Erythroblast (primary cell): ENCODE data around the gene DBF4B.

Experiments used
- GATA1 ChIP-seq: IDR thresholded peaks from 2 replicates; pipeline ENCODE4 v1.6.1; 2011; ENCODE audit warnings: low read depth, mild to moderate bottlenecking, control low read depth, low read length, moderate library complexity
- POLR2A ChIP-seq: IDR thresholded peaks from 2 replicates; pipeline ENCODE4 v1.6.1; 2011; ENCODE audit warnings: mild to moderate bottlenecking, low read length

DNA sequence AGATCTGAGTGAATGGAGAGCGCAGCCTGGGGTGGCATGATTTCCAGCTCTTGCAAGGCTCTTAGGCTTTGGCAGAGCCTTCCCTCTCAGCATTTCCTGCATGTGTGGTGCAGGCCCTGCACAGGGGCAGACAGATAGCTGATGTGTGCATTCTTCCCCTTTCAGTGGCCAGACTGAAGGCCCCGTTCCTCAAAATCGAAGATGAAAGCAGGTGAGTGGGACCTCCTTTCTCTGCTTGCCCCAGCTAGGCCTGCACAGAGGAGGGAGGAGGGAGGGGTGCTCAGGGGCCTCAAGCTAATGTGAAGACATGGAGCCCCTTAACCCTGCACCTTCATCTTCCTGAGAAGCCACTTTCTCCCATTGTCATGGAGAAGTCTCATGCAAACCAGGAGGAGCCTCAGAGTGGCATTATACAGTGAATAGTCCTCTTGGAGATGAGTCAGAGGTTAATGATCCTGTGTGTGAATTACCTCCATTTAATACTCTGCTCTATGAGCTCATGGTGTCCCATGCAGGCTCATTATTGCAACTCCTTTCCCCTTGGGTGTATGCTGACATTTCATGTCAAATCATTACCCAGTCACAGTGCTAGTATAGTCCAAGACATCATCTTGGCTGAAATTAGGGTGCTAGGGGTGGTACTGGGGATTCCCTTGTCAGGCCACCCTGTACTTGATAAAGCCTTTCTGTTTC, 29.9 kb downstream of the DBF4B start:
- TF ChIP-seq POLR2A (no peak), GATA1 (no peak)
